Duodenal mucosa (tissue), 2 donors: ENCODE results near the gene RPL29.

ENCODE experiments used
- H3K27ac ChIP-seq: one replicate; pipeline ENCODE4 v1.7.0; 2013; ENCODE audit warnings: low read depth, low read length
- H3K27me3 ChIP-seq, 2 donors: one replicate each; pipeline ENCODE4 v1.7.0; 2013; ENCODE audit warnings: low read length in 2 of 2, control low read depth in 1 of 2; ENCODE audit not compliant: insufficient read depth in 2 of 2, control insufficient read depth in 1 of 2
- H3K36me3 ChIP-seq, 2 donors: one replicate each; pipeline ENCODE4 v1.7.0; 2013; ENCODE audit warnings: low read length in 2 of 2, control low read depth in 1 of 2; ENCODE audit not compliant: insufficient read depth in 2 of 2, control insufficient read depth in 1 of 2
- H3K4me1 ChIP-seq, 2 donors: one replicate each; pipeline ENCODE4 v1.7.0; 2013; ENCODE audit warnings: low read length in 2 of 2, control low read depth in 1 of 2; ENCODE audit not compliant: insufficient read depth in 2 of 2, control insufficient read depth in 1 of 2
- H3K4me3 ChIP-seq, 2 donors: one replicate each; pipeline ENCODE4 v1.7.0; 2013; ENCODE audit warnings: low read length in 2 of 2, low read depth in 1 of 2
- H3K9ac ChIP-seq, 2 donors: one replicate each; pipeline ENCODE4 v1.7.0; 2013; ENCODE audit warnings: low read length in 2 of 2, low read depth in 1 of 2
- H3K9me3 ChIP-seq, 2 donors: one replicate each; pipeline ENCODE4 v1.7.0; 2013; ENCODE audit warnings: low read length in 2 of 2, control low read depth in 1 of 2; ENCODE audit not compliant: control insufficient read depth in 1 of 2

Gene RPL29

DNA sequence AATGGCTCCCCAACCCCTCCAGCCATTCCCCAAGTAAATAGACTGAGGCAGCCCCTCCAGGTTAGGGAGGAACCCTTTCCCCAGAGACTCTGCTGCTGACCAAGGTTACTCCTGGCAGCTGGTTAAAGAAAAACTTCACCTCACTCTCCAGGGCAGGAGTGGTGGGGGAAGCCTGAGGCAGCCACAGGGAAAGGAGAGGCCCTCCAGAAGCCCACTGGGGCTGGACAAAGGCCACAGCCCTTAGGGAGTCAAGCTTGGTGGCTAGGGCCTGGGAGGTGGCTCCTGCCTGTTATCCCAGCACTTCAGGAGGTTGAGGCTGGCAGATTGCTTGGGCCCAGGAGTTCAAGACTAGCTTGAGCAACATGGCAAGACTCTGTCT lies 11.4 kb downstream of the RPL29 start:
- Histone ChIP-seq H3K4me3 (peak overlapping the region; percentile 68 to 77), H3K27me3 (no peaks in the 10 kb centered on the region), H3K27ac (peak overlapping the region; percentile 91), H3K9me3 (no peaks in the 10 kb centered on the region), H3K36me3 (no peaks in the 10 kb centered on the region), H3K4me1 (peaks cover 50 to 54% of the 10 kb centered on the region in 2 donors), H3K9ac (peak overlapping the region; percentile 68 to 76)

DNA sequence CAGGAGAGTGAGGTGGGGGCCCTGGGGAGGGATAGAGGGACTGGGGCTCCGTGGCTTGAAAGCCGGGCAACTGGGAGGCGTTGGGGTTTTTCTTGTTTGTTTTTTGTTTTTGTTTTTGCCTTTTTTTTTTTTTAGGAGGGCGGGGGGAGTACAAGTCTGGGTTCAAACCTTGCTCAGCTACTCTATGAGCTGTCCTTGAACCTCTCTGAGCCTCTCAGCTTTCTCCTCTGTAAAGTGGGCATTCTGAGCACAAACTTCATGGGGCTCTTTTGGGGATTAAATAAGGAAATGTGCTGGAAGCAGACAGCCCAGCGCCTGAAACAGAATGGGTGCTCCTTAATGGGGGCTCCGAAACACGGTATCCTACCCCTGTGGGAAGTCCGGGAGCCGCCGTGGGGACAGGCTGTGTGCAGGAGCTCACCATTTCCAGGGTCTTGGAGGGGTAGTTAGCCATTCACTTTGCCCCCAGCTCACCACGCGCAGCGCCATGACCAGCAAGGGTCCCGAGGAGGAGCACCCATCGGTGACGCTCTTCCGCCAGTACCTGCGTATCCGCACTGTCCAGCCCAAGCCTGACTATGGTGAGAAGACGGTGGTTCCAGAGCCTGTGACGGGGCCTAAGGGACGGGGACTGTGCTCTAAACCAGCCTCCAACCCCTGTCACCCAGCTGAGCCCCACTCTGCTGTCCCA lies 12.0 kb downstream of the RPL29 start:
- Histone ChIP-seq H3K4me1 (peaks cover 48 to 54% of the 10 kb centered on the region in 2 donors), H3K27ac (peak overlapping the region; percentile 91), H3K9me3 (no peaks in the 10 kb centered on the region), H3K9ac (peak overlapping the region; percentile 68 to 76), H3K4me3 (peak overlapping the region; percentile 68 to 77), H3K27me3 (no peaks in the 10 kb centered on the region), H3K36me3 (no peaks in the 10 kb centered on the region)

DNA sequence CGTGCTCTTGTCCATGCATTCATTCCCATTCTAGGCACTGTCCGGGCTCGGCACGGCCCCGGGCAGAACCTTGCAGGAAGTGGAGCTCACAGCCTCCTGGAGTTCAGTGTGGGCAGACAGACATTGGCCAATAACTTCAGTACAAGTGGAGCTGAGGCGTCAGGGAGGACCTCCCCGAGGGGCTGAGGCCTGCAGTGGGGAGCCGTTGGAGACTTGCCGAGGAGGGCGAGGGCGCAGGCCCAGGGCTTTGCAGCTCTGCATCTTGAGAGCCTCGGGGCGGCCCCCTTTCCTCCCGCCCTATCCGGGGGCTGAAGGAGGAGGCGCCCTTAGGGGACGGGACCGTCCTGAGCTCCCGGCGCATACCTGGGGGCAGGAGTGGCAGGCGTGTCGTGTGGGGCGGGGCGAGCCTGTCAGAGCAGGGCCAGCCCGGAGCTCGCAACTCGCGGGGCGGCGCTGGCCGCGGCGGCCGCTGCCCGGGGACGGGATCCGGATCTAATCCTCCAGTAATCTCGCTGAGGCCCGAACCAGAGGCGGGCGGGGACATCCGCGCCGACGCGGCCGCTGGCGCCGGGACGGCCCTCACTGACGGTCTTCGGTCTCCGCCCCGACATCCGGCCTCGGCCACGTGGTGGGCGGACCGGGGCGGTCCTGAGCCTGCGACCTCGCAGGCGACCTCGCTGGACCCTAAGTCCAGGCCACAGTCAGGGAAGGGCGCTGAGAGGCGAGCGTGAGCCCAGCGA lies 12.7 kb downstream of the RPL29 start, which contains the start of gene ACY1:
Gene ACY1 (plus strand): TSS at position 698 of the 740 bp plus-strand sequence. CDS start 530 bp downstream, outside the sequence.
- Histone ChIP-seq H3K9ac (peak within 1 kb of the TSS; percentile 68 to 76), H3K36me3 (no peaks in the 10 kb centered on the region), H3K27me3 (no peaks in the 10 kb centered on the region), H3K4me1 (peaks cover 48 to 54% of the 10 kb centered on the region in 2 donors), H3K27ac (peak within 1 kb of the TSS; percentile 91), H3K9me3 (no peaks in the 10 kb centered on the region), H3K4me3 (peak within 1 kb of the TSS; percentile 68 to 77)

DNA sequence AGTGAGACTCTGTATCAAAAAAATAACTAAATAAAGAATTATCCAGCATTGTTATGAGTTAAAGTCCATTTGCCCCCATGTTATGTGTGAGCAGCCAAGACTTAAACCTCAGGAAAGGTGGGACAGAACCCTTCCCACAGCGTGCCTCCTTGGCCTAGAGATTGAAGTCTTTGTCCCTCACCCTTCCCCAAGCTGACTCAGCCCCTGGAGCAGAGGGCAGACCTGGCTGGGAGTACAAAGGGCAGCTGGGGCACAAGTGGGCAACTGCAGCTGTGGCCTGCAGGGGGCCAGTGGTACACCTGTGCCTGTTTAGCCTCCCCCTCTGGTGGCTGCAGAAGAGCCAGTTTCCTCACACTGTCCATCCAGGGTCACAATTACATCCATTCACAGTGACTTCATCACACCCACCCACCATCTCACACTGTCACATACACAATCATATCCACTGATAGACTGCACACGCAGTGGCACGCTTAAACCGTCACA lies 13.3 kb downstream of the RPL29 start:
- Histone ChIP-seq H3K4me1 (peaks cover 51 to 56% of the 10 kb centered on the region in 2 donors), H3K4me3 (peak overlapping the region; percentile 68 to 77), H3K27ac (peak overlapping the region; percentile 91), H3K36me3 (no peaks in the 10 kb centered on the region), H3K27me3 (no peaks in the 10 kb centered on the region), H3K9me3 (no peaks in the 10 kb centered on the region), H3K9ac (peak overlapping the region; percentile 68 to 76)

DNA sequence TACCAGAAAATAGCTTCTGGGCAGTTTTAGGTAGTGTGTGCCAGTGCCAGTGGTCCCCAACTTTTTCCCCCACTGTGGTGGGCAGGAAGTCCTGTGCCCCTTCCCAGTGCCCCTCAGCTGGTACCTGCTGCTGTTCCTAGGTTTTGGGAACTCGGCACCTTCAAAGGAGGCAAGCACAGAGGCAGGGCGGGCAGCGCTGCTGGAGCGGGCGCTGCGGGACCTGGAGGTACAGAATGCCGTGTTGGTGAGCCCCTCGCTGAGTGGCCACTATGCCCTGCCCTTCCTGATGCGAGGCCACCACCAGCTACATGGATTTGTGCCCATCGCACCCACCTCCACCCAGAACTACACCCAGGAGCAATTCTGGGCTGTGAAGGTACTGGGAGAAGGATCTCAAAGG lies 15.4 kb downstream of the RPL29 start:
- H3K4me3 ChIP-seq = no peak overlapping the region
- H3K27ac ChIP-seq = no peak overlapping the region
- H3K9ac ChIP-seq = no peak overlapping the region
- no peaks in the 10 kb centered on the region for H3K36me3 ChIP-seq
- H3K9me3 ChIP-seq = no peaks in the 10 kb centered on the region
- peaks cover 50 to 53% of the 10 kb centered on the region in 2 donors for H3K4me1 ChIP-seq
- no peaks in the 10 kb centered on the region for H3K27me3 ChIP-seq

DNA sequence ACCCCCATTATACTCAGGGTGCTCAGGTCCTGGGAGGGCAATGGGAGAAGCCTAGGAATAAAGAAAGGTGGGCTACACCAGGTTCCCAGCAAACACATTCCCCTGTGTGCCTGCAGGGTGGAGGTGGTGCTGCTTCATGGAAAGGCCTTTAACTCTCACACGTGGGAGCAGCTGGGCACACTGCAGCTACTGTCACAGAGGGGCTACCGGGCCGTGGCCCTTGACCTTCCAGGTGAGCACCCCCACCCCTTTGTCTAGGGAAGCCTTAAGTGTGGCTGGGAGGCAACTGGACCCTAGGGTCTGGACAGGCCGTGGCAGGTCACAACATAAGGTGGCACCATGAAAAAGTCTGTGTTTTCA lies 17.6 kb downstream of the RPL29 start:
- Histone ChIP-seq H3K9ac (no peak overlapping the region), H3K27ac (no peak overlapping the region), H3K36me3 (no peaks in the 10 kb centered on the region), H3K27me3 (no peaks in the 10 kb centered on the region), H3K9me3 (no peaks in the 10 kb centered on the region), H3K4me3 (no peak overlapping the region), H3K4me1 (peaks cover 46% of the 10 kb centered on the region in 2 donors)

DNA sequence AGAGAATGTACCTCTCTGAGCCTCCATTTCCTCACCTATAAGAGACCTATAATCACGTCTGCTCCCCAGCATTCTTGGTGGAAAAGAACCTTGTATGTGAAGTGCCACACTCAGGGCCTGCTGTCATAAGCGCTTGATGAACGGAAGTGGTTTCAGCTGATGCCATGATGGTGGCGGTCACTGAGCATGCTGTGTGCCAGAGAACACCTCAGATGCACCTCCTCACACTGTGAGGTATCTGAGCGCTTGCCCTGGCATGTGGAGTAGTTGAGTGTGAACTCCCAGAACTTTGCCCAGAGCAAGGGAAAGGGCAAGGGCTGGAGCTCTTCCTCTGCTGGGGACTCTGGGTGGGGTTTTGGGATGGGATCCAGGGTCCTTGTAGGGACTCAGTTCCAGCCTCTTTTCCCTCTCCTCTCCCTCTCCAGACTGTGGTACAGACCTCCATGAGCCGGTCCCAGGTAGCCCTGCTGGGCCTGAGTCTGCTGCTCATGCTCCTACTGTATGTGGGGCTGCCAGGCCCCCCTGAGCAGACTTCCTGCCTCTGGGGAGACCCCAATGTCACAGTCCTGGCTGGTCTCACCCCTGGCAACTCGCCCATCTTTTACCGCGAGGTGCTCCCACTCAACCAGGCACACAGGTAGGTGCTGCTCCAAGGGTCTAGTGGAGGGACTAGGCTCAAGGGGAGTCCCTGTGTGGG lies 18.1 kb downstream of the RPL29 start:
- H3K27ac ChIP-seq = no peak overlapping the region
- H3K9ac ChIP-seq = no peak overlapping the region
- H3K9me3 ChIP-seq = no peaks in the 10 kb centered on the region
- peaks cover 43 to 46% of the 10 kb centered on the region in 2 donors for H3K4me1 ChIP-seq
- no peaks in the 10 kb centered on the region for H3K27me3 ChIP-seq
- no peaks in the 10 kb centered on the region for H3K36me3 ChIP-seq
- H3K4me3 ChIP-seq = no peak overlapping the region

DNA sequence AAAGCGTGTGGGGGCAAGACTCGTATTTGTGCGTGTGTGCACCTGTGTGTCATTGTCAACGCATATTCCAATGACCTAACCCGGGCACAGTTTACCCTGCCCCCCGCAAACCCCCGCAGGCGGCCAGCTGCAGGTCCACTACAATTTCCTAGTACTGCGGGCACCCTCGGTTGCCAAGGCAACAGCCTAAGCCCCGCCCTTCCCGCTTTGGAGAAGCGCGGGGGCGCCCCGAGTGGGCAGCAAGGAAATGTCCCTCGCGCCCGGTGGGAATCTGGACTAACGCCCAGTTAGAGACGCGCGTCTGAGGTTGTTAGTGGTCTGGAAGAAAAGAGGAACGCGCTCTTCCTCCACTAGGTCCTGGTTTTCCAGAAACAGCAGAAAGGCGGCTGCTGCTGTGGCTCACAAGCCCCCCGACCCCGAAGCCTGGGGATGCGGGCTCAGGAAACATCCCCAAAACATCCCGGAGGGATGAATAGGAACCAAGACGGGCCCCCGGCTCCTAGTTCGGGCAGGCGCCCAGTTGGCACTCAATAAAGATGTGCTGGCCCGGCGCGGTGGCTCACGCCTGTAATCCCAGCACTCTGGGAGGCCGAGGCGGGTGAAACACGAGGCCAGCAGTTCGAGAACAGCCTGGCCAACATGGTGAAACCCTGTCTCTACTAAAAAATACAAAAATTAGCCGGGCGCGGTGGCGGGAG lies 19.7 kb downstream of the RPL29 start:
- Histone ChIP-seq H3K9ac (peak overlapping the region; percentile 70 to 85), H3K27ac (no peak overlapping the region), H3K27me3 (no peaks in the 10 kb centered on the region), H3K9me3 (no peaks in the 10 kb centered on the region), H3K4me3 (peak overlapping the region; percentile 80 to 95), H3K4me1 (peaks cover 38 to 39% of the 10 kb centered on the region in 2 donors), H3K36me3 (no peaks in the 10 kb centered on the region)

DNA sequence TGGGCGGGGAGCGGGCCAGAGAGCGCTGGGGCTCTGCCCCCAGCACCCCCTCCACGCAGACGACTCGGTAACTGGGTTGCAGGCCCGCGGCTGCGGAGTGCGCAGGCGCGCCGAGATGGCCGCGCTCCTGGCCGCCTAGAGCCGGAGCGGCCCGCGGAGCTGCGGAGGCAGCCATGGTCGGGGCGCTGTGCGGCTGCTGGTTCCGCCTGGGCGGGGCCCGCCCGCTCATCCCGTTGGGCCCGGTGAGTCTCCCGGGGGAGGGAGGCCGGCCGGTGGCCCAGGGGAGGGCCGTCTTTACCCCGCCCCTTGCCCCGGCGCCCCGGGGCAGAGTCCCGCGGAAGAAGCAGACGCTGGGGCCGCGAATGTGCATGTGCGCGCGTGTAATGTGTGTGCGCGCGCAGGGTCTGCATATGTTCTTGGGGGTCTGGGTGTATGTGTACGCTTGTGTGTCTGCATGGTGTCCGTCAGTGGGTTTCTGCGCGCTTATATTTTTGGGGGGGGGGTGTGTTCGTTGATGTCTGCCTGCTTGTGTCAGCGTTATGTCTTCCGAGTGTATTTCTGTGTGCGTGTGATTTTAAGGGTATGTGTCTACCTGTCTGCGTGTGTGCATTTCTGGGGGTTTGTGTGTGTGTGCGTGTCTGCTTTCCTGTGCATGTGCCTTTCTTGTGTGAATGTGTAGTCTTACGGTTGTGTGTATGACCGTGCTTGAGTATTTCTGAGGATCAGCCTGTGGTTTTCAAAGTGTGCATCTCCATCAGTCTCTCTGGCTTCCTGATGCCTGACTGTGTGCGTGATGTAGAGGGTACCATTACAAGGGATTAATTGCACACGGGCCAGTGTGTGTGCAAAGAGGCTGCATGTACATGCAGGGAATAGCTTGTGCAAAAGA lies 20.5 kb downstream of the RPL29 start, which contains the start of gene ABHD14A:
Gene ABHD14A (plus strand): TSS at position 102 of the 889 bp plus-strand sequence. CDS start 72 bp downstream, at position 174.
- peaks cover 37 to 40% of the 10 kb centered on the region in 2 donors for H3K4me1 ChIP-seq

More for the DNA sequence above, 20.5 kb downstream of the RPL29 start, which contains the start of gene ABHD14A:
- Histone ChIP-seq H3K27me3 (no peaks in the 10 kb centered on the region), H3K9me3 (no peaks in the 10 kb centered on the region), H3K9ac (peak within 1 kb of the TSS; percentile 70 to 97), H3K27ac (peak within 1 kb of the TSS; percentile 89), H3K36me3 (no peaks in the 10 kb centered on the region), H3K4me3 (peak within 1 kb of the TSS; percentile 80 to 95)
